Coronary artery (tissue), 2 donors: ENCODE data around the gene UBE2E1.
"Not testable (repeated sequence)": the region's sequence is repeated elsewhere in the genome, so short reads cannot be mapped to it uniquely, and the experiment has no call there.

ENCODE experiments used
- DNase-seq: peaks from one replicate; pipeline ENCODE4 v3.0.0-alpha.2; 2017; ENCODE audit warnings: low spot score
- H3K27ac ChIP-seq, 2 donors: fragments of 200-600 bp; sonication (generic); one replicate each; pipeline ENCODE4 v1.5.1; 2016 to 2019
- H3K4me3 ChIP-seq: fragments of 200-600 bp; sonication (generic); 2 replicates; pipeline ENCODE4 v1.5.1; 2016; ENCODE audit warnings: mild to moderate bottlenecking, moderate library complexity
- TF ChIP-seq, protein P1 (sequence below): fragments of 200-600 bp; sonication (generic); IDR thresholded peaks from one replicate; pipeline ENCODE4 v1.5.1; 2019; ENCODE audit warnings: antibody characterized with exemption

UBE2E1 gene

DNA sequence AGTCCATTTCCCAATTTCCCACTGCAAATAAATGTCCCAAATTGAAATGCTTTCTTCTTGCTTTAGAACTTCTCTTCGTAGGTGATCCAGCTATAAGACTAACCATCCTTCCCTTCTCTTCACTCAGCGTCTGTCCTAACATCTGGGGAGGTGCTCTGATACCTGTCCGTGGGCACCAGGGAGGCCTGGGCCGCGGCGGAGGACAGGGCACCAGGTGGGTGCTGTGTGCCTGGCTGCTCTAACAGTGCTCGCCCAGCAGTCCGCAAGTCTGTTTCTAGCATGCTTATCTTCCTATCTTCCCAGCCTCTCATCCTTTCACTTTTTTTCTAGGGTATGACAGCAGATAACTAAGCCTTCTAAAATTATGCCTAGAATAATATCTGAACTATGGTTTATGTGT lies 73.7 kb downstream of the UBE2E1 start:
- no peak for DNase-seq
- Histone ChIP-seq H3K4me3 (no peak overlapping the region), H3K27ac (no peak overlapping the region)
- TF ChIP-seq, protein P1, sequence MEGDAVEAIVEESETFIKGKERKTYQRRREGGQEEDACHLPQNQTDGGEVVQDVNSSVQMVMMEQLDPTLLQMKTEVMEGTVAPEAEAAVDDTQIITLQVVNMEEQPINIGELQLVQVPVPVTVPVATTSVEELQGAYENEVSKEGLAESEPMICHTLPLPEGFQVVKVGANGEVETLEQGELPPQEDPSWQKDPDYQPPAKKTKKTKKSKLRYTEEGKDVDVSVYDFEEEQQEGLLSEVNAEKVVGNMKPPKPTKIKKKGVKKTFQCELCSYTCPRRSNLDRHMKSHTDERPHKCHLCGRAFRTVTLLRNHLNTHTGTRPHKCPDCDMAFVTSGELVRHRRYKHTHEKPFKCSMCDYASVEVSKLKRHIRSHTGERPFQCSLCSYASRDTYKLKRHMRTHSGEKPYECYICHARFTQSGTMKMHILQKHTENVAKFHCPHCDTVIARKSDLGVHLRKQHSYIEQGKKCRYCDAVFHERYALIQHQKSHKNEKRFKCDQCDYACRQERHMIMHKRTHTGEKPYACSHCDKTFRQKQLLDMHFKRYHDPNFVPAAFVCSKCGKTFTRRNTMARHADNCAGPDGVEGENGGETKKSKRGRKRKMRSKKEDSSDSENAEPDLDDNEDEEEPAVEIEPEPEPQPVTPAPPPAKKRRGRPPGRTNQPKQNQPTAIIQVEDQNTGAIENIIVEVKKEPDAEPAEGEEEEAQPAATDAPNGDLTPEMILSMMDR = no peak

- TF ChIP-seq, protein P1 = no peak
Observed at GRCh38 chr3:23880703-23881339, 75.1 kb downstream of the UBE2E1 start.

GRCh38 chr3:23881993-23882392 lies 76.2 kb downstream of the UBE2E1 start:
- H3K27ac ChIP-seq, DNase-seq, H3K4me3 ChIP-seq: not testable (repeated sequence)

More at GRCh38 chr3:23880703-23881339, 75.1 kb downstream of the UBE2E1 start:
- no peak overlapping the region for H3K4me3 ChIP-seq
- H3K27ac ChIP-seq = no peak overlapping the region
- no peak for DNase-seq

DNA sequence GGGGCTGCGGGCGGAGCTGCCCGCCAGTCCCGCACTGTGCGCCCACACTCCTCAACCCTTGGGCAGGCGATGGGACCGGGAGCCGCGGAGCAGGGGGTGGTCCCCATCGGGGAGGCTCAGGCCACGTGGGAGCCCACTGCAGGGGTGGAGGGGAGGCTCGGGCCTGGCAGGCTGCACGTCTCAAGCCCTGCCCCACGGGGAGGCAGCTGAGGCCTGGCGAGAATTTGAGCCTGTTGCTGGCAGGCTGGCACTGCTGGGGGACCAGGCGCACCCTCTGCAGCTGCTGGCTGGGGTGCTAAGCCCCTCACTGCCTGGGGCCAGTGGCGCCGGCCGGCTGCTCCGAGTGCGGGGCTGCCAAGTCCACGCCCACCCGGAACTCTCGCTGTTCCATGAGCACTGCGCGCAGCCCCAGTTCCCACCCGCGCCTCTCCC lies 76.7 kb downstream of the UBE2E1 start:
- TF ChIP-seq, protein P1 = no peak
- H3K4me3 ChIP-seq = no peak overlapping the region
- no peak for DNase-seq
- H3K27ac ChIP-seq = no peak overlapping the region

DNA sequence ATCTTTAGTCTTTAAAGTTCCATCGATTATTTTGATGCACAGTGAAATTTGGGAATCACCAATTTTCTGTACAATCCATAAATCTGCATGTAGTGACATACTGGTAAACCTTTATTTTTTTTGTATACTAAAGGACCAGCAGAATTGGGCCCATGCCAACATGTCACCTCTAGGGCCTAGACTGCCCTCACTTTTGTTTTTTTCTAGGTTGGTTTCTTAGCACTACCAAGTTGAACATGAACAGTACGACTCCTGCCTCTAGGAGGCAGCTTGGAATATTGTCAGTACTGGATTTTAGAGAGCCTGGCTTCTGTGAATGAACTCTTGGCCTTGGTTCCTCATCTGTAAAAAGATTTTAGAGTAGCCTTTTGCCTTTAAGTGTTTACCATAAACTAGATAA lies 78.7 kb downstream of the UBE2E1 start:
- TF ChIP-seq, protein P1 = no peak
- DNase-seq = no peak
- Histone ChIP-seq H3K27ac (no peak overlapping the region), H3K4me3 (no peak overlapping the region)

DNA sequence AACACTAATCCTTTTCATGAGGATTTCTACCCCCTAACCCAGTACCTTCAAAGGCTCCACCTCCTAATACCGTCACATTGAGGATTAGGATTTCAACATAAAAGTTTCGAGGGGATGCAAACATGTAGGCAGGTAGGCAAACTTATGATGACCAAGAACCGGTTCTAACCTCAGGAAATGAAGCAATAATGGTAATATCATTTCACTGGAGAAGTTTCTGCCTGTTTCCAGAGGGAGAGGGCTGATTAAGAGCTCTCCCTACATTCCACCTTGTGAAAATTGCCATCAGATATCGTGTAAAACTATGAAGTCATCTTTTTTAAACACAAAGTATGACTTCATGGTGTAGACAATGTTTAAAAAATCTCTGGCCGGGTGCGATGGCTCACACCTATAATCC lies 79.5 kb downstream of the UBE2E1 start:
- Histone ChIP-seq H3K4me3 (no peak overlapping the region), H3K27ac (no peak overlapping the region)
- DNase-seq = no peak
- TF ChIP-seq, protein P1 = no peak

DNA sequence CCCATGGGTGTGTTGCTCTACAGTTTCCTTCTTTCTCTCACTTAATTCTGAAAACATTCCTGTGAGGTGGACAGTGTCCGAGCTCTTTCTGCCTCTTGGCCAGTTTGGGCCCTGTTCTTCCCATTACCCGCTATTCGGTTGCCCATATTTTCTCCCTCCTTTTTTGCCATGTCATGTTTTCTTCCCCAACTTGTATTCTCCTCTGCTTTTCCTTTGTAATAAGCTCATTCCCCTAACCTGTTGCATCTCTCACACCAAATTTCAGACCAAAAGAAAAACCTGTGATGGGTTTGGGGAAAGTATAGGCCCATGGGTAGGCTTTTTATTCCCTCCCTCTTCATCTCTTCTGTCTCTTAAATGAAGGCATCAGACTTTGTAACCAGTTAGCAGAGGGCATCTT lies 80.6 kb downstream of the UBE2E1 start:
- Histone ChIP-seq H3K27ac (no peak overlapping the region), H3K4me3 (no peak overlapping the region)
- TF ChIP-seq, protein P1 = no peak
- no peak for DNase-seq
